BJ (cell line): ENCODE data around the gene FNDC5. TPM values are rescaled to one million over a fixed set of nuclear protein-coding genes. Genes with fewer than 3 reads are reported as not detected.

Experiments used
- CTCF ChIA-PET: fragments of 350-600 bp; formaldehyde crosslinking; extraction: SDS; loops from one replicate; lab custom pipeline; 2021; ENCODE audit warnings: antibody characterized with exemption, inconsistent platforms; lab: Yijun Ruan, JAX
- POLR2A ChIA-PET: fragments of 300-600 bp; sonication (Branson Sonifier 250); formaldehyde crosslinking; extraction: SDS; loops from one replicate; lab custom pipeline; 2021; ENCODE audit warnings: antibody characterized with exemption; lab: Charles Lee
- DNase-seq: peaks from one replicate; pipeline ENCODE4 v3.0.0-alpha.2; 2011; ENCODE audit warnings: low read depth
- H3K27me3 ChIP-seq: 2 replicates; pipeline ENCODE4 v1.6.0; 2011; ENCODE audit warnings: low read length; ENCODE audit not compliant: control insufficient read depth, insufficient read depth
- H3K36me3 ChIP-seq: 2 replicates; pipeline ENCODE4 v1.5.1; 2011; ENCODE audit warnings: low read length; ENCODE audit not compliant: control insufficient read depth, insufficient read depth
- H3K4me3 ChIP-seq: 2 replicates; pipeline ENCODE4 v1.5.1; 2011; ENCODE audit warnings: low read depth, mild to moderate bottlenecking, control low read depth, low read length
- polyA plus RNA-seq: library from polyadenylated mRNA; depleted of rRNA; stranded (reverse); fragments of >200 nt; gene quantifications from 2 replicates; pipeline ENCODE4 v1.2.3, GENCODE V29; 2011
- TF ChIP-seq, protein P1 (sequence below): IDR thresholded peaks from 2 replicates; pipeline ENCODE4 v1.5.1; 2011; ENCODE audit warnings: low read depth, mild to moderate bottlenecking, control low read depth, inconsistent platforms, low read length, moderate library complexity; ENCODE audit not compliant: insufficient read depth

FNDC5 gene
- polyA plus RNA-seq, 1 experiment: 1.2 TPM

DNA sequence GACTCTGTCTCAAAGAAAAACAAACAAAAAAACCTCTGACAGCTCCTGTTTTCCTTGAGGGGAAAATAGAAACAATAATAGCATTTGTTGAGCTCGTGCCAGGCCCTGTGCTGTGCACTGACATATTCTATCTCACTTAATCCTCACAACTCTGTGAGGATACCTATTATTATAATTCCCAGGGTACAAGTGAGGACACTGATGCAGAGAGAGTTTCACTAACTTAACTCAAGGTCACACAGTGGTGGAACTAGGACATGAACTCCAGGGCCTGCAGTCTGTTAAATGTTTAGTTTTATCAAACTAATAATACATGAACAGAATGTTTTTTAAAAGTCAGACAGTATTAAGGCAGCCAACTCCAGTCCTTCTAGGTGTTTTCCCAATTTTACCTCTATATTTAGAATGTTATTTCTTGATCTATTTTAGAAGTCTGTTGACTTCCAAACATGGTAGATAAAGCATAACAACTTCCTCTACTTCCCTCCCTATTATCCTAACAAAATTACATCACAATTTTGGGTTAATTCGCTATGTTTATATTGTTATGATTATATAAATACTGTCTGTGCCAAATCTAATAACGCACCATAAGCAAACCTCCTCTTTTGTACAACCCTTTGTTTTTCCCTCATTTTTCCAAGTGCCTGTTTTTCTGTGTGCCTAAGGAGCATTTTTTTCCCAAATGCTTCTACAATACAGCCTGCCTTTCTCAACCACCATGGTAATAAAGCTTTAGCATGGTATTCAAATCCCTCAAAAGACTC, 4.9 kb downstream of the FNDC5 start:
- no peak for DNase-seq
- H3K4me3 ChIP-seq: no peak overlapping the region
- H3K27me3 ChIP-seq: 0 out of 2 replicates have a peak, but pooled peaks cover 2% of the 10 kb centered on the region
- H3K36me3 ChIP-seq: peaks cover 3% of the 10 kb centered on the region
- TF ChIP-seq, protein P1, sequence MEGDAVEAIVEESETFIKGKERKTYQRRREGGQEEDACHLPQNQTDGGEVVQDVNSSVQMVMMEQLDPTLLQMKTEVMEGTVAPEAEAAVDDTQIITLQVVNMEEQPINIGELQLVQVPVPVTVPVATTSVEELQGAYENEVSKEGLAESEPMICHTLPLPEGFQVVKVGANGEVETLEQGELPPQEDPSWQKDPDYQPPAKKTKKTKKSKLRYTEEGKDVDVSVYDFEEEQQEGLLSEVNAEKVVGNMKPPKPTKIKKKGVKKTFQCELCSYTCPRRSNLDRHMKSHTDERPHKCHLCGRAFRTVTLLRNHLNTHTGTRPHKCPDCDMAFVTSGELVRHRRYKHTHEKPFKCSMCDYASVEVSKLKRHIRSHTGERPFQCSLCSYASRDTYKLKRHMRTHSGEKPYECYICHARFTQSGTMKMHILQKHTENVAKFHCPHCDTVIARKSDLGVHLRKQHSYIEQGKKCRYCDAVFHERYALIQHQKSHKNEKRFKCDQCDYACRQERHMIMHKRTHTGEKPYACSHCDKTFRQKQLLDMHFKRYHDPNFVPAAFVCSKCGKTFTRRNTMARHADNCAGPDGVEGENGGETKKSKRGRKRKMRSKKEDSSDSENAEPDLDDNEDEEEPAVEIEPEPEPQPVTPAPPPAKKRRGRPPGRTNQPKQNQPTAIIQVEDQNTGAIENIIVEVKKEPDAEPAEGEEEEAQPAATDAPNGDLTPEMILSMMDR: no peak
- POLR2A ChIA-PET: no interaction called here
- CTCF ChIA-PET: interaction anchor here (0.9 to 1.9 kb wide), 3 partner anchors 10 to 418 kb away, joined by 3 to 10 read pairs (median 4); no protein-coding TSS in a partner anchor

DNA sequence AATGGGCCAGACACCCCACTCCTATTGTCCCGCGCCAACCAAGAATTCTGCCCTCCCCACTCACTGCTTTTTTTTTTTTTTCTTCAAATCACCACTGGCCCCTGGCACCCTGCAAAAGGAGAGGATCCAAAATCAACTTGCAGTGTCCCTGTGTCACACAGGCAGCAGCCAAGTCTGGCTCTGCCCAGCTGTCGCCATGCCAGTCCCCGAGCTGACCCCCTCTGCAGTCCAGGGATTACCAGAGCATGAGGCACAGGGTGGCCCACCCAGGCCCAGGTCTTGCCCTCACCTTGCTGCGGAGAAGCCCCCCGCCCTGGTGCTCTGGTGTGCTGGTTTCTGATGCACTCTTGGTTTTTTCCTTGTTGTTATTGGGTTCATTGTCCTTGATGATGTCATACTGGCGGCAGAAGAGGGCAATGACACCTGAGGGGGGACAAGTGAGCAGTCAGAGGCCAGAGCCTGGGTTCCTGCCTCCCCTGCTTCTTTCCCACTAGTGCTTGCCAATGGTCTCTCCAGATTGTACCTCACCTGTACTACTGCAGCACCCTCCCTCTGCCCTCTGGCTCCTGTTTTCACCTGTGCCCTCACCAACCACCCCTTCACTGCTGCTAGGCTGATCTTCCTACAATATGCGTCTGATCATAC, 6.2 kb downstream of the FNDC5 start:
- no peak for DNase-seq
- Histone ChIP-seq H3K27me3 (no peaks in the 10 kb centered on the region), H3K4me3 (no peak overlapping the region), H3K36me3 (peaks cover 3% of the 10 kb centered on the region)
- ChIA-PET CTCF (no interaction called here), POLR2A (no interaction called here)
- TF ChIP-seq, protein P1: no peak

DNA sequence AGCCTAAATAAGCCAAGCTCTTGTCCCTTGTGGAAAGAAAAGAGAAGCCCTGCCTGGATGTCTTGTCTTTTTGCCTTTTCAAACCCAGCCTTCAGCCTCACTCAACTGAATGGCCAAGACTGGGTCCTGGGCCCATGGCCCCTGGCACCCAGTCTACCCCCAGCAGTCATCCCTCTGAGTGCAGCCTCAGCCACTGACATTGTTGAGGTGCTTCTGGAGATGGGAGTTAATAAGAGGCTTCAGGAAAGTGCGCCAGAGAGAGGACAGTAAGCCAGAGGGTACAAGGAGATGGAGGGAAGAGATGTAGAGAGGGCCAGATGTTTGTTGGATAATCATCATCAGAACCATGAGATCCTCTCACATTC, 6.8 kb downstream of the FNDC5 start:
- H3K27me3 ChIP-seq: no peaks in the 10 kb centered on the region
- POLR2A ChIA-PET: no interaction called here
- peaks cover 3% of the 10 kb centered on the region for H3K36me3 ChIP-seq
- TF ChIP-seq, protein P1: no peak
- no peak for DNase-seq
- no peak overlapping the region for H3K4me3 ChIP-seq
- CTCF ChIA-PET: interaction anchor here (1.1 to 4.9 kb wide), 2 partner anchors 9 to 12 kb away, joined by 3 to 33 read pairs; no protein-coding TSS in a partner anchor

DNA sequence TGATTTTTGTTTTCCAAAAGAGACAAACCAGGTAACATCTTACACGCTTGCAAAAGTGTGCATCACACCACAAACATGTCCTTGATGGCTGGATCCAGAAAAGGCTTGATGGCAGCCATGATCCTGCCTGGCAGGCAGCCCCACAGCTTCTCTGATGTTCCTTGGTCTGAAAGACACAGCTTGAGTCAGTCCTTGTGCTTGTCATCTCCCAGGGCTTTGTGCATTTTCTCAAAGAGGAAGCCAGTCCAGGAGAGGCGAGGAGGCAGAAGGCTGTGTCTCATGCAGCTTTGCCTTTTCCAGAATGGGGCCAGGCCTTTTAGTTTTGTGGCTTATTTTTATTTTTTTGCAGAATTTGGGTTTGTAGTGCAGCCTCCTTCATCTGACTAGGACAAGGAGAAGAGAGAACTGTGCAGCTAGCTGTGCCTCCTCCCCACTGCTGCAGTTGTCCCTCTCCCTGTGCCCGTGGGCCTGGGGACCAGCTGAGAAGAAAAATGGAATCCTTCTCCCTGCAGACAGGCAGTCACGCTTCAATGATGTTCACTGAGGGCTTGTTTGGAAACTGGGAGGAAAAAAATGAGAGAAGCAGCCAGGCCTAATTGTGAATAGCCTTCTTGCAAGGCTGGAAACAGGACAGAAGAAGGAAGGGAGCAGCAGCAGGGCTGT, 7.4 kb downstream of the FNDC5 start:
- CTCF ChIA-PET: interaction anchor here (1.0 to 4.9 kb wide), 3 partner anchors 9 to 27 kb away, joined by 3 to 33 read pairs (median 3); no protein-coding TSS in a partner anchor
- H3K4me3 ChIP-seq: no peak overlapping the region
- TF ChIP-seq, protein P1: no peak
- no peaks in the 10 kb centered on the region for H3K27me3 ChIP-seq
- H3K36me3 ChIP-seq: peaks cover 3% of the 10 kb centered on the region
- POLR2A ChIA-PET: no interaction called here
- DNase-seq: no peak
